ENCODE measurements around the gene CERK.
"Not testable (repeated sequence)": the region's sequence is repeated elsewhere in the genome, so short reads cannot be mapped to it uniquely, and the experiment has no call there.

CERK gene

DNA sequence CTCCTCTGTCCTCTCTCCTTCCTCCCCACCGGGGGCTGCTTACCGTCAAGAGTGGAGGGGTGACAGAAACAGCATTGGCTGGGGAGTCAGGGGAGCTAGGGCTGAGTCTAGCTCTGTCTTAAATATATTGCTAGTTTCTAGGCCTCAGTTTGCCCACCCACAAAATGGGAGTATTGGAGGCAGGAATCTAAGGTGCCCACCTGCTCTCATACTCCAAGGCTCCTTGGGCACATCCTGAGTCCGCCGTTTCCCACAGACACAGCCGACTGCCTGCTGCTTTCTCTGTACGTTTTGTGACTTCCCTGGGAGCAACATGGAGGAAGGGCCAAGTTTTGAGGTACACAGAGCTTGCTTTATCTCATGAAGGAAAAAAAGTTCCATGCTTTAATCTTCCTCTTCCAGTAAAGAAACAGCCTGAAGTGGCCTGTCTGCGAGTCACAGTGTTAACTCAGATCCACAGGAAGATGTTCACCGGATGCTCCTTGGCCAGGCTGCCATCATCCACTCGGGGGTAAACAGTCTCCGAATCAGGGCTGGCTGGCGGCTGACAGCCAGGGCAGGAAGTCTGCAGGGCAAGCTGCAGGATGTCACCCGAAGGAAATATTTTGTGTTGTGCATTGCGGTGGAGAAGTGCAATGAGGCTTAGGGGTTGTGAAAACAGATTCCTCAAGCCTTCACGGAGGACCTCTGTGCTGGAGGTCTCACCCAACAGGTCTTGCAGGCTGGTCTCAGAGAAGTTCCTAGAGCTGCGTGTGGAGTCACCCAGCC is 11.0 kb upstream of the CERK start:
- DNase-seq, result peak; percentile 74

GRCh38 chr22:46748206-46748907 is 10.3 kb upstream of the CERK start:
- no peak for DNase-seq

DNA sequence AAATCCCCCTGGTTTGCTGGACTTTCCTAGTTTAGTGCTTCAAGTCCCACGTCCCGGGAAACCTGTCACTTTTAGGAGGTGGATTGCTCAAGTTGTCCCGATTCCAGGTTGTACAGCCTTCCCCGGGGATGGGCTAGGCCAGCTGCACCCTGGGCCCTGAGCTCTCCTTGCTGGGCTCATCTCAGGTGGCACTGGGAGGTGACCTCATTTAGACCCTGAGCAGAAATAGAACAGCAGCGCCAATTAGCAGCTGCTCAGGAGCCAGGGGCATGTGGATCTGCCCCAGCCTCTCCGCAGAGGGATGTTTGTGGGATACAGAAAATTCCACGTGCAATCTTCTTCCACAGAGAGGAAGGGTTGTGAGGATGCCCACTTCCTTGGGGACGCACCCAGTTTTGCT is 9.6 kb upstream of the CERK start:
- no peak for DNase-seq

DNA sequence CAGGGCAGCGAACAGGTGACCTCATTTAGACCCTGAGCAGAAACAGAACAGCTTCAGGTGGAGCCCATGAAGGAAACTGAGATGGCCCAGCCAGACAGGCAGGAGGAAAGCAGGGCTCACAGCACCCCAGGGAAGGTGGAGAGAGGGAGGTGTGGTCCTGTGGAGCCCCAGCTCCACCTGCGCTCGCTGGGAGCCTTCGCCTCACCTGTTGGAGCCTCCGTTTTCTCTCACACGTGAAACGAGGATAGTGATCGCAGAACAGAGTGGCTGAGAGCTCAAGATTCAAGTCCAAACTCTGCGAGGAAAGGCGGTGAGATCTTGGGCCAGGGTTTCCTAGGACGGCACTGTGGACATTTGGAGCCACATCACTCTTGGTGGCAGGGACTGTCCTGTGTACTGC is 8.6 kb upstream of the CERK start:
- DNase-seq, result no peak

GRCh38 chr22:46746192-46746591 is 8.1 kb upstream of the CERK start:
- DNase-seq, result no peak

- DNase-seq, result no peak
Observed at GRCh38 chr22:46744581-46744980, 6.5 kb upstream of the CERK start.

GRCh38 chr22:46742576-46743221 is 4.6 kb upstream of the CERK start:
- no peak for DNase-seq

DNA sequence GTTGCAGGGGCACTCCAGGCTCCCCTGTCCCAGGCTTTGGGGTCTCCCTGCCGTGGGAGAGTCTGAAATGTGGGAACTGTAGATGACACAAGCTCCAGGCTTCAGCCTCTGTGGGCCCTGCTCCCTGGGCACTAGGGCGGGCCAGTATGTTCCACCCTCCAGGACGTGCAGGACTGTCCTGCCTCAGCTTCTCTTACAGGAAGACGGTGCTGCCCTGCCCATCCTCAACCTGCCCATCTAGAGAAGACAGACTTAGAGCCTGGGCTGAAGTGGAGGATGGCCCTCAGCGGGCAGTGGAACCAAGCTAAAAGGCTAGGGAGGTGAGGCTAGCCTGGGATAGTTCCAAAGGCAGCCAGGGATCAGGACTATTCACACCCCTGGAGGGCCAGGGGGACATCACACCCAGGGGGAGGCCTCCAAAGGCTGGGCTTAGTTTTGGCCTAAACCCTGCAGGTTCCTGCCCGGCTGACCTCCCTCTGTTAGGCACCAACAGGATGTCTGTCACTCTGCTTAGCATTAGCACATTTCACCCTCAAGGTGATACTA is 4.0 kb upstream of the CERK start:
- no peak for DNase-seq

- no peak for DNase-seq
Observed at GRCh38 chr22:46740910-46741780, 3.1 kb upstream of the CERK start.

DNA sequence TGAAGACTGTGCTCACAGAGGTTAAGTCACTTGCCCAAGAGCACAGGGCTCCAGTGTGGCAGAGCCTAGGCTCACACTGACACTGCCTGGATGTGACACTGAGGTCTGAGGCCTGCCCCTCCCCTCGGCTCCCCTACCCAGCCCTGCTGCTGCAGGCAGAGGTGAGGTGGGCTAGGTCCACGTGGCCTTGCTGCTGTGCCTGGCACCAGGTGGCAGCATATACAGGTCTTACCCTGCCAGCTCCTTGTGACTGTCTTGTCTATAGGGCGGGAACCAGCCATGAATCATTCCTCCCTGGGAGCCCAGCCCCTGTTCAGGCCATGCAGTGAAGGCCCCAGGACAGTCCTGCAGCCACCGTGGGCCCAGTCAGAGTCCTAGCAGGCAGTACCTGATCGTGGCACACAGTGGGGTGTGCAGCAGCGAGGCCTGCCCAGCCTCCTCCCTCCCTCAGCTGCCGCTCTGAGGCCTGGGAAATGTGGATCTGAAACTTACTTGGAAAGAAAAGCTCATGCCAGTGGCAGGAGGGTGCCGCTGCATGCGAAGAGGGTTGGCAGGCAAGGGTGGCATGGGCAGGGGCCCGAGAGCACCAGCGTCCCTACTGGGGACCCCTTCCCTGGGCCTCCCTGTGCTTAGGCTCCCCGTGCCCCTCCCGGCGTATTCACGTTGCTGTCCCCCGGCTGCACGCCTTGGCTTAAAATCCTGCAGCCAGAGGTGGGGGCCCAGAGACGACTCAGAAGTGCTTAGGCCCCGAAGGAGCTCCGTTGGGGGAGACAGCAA is 1.2 kb upstream of the CERK start:
- DNase-seq, result peak; percentile 81

- no peak for DNase-seq
Observed at GRCh38 chr22:46738647-46739093, 618 bp upstream of the CERK start.

GRCh38 chr22:46737105-46737975 is 712 bp downstream of the CERK start:
- DNase-seq, result peak; percentile 43

- DNase-seq, result no peak
Observed at GRCh38 chr22:46736705-46737104, 1.3 kb downstream of the CERK start.

DNA sequence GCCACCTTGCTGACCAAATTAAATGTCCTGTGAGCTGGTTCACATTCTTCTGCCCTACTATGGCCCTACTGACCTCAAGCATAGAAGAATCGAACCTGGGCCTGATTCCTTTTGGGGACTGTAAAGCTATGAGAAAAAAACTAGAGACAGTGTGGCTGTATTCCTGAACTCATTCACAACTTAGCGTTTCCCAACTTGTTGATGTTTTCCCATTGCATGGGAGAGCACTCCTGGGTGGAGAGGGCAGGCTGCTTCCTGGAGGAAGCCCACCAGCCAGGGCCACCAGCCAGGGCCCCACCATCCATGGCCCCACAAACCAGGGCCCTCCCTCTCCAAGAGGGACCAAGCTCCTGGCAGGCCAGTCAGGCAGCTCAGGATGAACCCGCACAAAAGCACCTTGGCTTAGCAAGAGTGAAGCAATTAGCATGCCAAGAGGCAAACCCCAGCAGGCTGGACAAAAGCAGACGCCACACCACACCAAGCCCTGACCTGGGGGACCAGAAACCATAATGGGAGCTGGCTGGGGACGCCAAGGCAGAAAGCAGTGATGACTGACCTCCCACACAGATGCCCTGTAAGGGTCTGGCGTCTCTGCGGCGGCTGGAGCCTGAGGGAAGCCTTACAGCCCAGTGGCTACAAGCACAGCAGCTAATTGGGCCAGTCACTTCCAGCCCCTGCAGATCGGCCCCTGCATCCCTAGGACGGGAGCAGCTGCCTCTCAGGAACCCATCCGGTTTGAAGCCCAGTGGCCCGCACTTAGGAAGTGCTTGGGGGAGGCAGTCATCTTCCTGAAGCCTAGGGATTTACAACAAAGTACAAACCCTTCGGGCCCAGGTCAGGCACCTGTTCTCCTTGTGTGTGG is 2.1 kb downstream of the CERK start:
- no peak for DNase-seq

GRCh38 chr22:46734830-46735453 is 3.1 kb downstream of the CERK start:
- peak; percentile 84 for DNase-seq

DNA sequence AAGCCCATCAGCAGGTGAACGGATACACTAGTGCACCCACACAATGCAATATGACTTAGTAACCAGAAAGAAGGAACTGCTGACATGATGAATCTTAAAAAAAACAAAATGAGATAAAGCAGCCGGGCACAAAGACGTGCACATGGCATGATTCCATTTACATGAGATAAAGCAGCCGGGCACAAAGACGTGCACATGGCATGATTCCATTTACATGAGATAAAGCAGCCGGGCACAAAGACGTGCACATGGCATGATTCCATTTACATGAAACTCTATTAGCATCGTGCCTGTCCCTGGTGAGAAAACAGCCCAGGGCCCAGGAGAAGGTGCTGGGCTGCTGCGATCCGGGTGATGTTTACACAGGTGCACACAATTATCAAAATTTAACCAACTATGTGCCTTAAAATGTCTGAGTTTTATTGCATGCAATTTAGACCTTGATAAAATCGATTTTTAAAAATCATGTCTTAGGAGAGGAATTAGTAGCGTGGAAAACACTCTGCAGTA is 3.8 kb downstream of the CERK start:
- DNase-seq, result not testable (repeated sequence)

GRCh38 chr22:46732513-46732912 is 5.5 kb downstream of the CERK start:
- no peak for DNase-seq

GRCh38 chr22:46732041-46732379 is 6.0 kb downstream of the CERK start:
- no peak for DNase-seq
